Neural cell (in vitro differentiated cells): Measurements from ENCODE around the gene CD180. TPM values are rescaled to one million over a fixed set of nuclear protein-coding genes. Genes with fewer than 3 reads are reported as not detected.

Experiments used
- H2AFZ ChIP-seq: fragments of 200-600, 300-800 bp; sonication (generic), shearing (Covaris generic); 2 replicates; pipeline ENCODE4 v1.6.0; 2014; ENCODE audit warnings: low read depth, mild to moderate bottlenecking, antibody characterized with exemption, low read length, moderate library complexity
- H3F3A ChIP-seq: fragments of 200-600 bp; shearing (Covaris generic); 2 replicates; pipeline ENCODE4 v1.6.1; 2016; ENCODE audit warnings: mild to moderate bottlenecking, moderate library complexity, mixed read lengths, antibody characterized with exemption, low read length; ENCODE audit not compliant: insufficient read depth, poor library complexity, severe bottlenecking
- H3K27ac ChIP-seq: fragments of 200-600, 300-800 bp; sonication (generic), shearing (Covaris generic); 2 replicates; pipeline ENCODE4 v1.5.1; 2014; ENCODE audit warnings: mild to moderate bottlenecking, low read length, moderate library complexity
- H3K27me3 ChIP-seq: fragments of 300-800, 200-600 bp; sonication (generic), shearing (Covaris generic); 2 replicates; pipeline ENCODE4 v1.6.0; 2014; ENCODE audit warnings: mild to moderate bottlenecking, low read depth, low read length, moderate library complexity; ENCODE audit not compliant: insufficient read depth
- H3K36me3 ChIP-seq: fragments of 300-800, 200-600 bp; sonication (generic), shearing (Covaris generic); 2 replicates; pipeline ENCODE4 v1.5.1; 2014; ENCODE audit warnings: mild to moderate bottlenecking, antibody characterized with exemption, low read length, moderate library complexity; ENCODE audit not compliant: insufficient read depth
- H3K4me2 ChIP-seq: fragments of 300-800, 200-600 bp; sonication (generic), shearing (Covaris generic); 2 replicates; pipeline ENCODE4 v1.6.0; 2014; ENCODE audit warnings: mild to moderate bottlenecking, low read length
- H3K4me3 ChIP-seq: fragments of 300-800, 200-600 bp; sonication (generic), shearing (Covaris generic); 2 replicates; pipeline ENCODE4 v1.5.1; 2014; ENCODE audit warnings: mild to moderate bottlenecking, low read length, moderate library complexity
- H3K79me2 ChIP-seq: fragments of 200-600 bp; shearing (Covaris generic); replicated peaks from 2 replicates; pipeline ENCODE4 v1.6.0; 2014; ENCODE audit warnings: mild to moderate bottlenecking, low read length, moderate library complexity; ENCODE audit not compliant: insufficient read depth
- H3K9ac ChIP-seq: fragments of 300-800, 200-600 bp; sonication (generic), shearing (Covaris generic); 2 replicates; pipeline ENCODE4 v1.6.1; 2016; ENCODE audit warnings: mild to moderate bottlenecking, low read length, mixed read lengths
- H3K9me2 ChIP-seq: fragments of 200-600 bp; shearing (Covaris generic); 2 replicates; pipeline ENCODE4 v1.6.1; 2016; ENCODE audit warnings: mild to moderate bottlenecking, low read length, mixed read lengths; ENCODE audit not compliant: insufficient read depth
- H3K9me3 ChIP-seq: fragments of 200-600, 300-800 bp; sonication (generic), shearing (Covaris generic); 2 replicates; pipeline ENCODE4 v1.6.1; 2016; ENCODE audit warnings: mild to moderate bottlenecking, mixed run types, low read length, moderate library complexity, mixed read lengths
- H4K20me1 ChIP-seq: fragments of 200-600 bp; shearing (Covaris generic); 2 replicates; pipeline ENCODE4 v1.6.1; 2016; ENCODE audit warnings: mild to moderate bottlenecking, mixed run types; ENCODE audit not compliant: insufficient read depth
- EP300 ChIP-seq: fragments of 450-650 bp; conservative IDR thresholded peaks from 2 replicates; pipeline ENCODE4 v1.6.1; 2014; ENCODE audit warnings: antibody characterized with exemption, mild to moderate bottlenecking, moderate library complexity; ENCODE audit not compliant: poor library complexity, severe bottlenecking
- EZH2 ChIP-seq: fragments of 200-600, 300-800 bp; shearing (Covaris generic), sonication (generic); IDR thresholded peaks from 2 replicates; pipeline ENCODE4 v1.6.1; 2014; ENCODE audit warnings: antibody characterized with exemption, low read length, borderline replicate concordance, mild to moderate bottlenecking; ENCODE audit not compliant: insufficient read depth, poor library complexity, severe bottlenecking
- MXI1 ChIP-seq: fragments of 450-650 bp; conservative IDR thresholded peaks from 2 replicates; pipeline ENCODE4 v1.6.1; 2014; ENCODE audit warnings: antibody characterized with exemption, mild to moderate bottlenecking; ENCODE audit not compliant: poor library complexity, severe bottlenecking
- POLR2AphosphoS5 ChIP-seq: IDR thresholded peaks from 2 replicates; pipeline ENCODE4 v1.6.1; 2012
- RAD21 ChIP-seq: fragments of 450-650 bp; conservative IDR thresholded peaks from 2 replicates; pipeline ENCODE4 v1.6.1; 2014; ENCODE audit warnings: antibody characterized with exemption, mild to moderate bottlenecking, moderate library complexity
- SMC3 ChIP-seq: fragments of 450-650 bp; conservative IDR thresholded peaks from 2 replicates; pipeline ENCODE4 v1.6.1; 2014; ENCODE audit warnings: antibody characterized with exemption, mild to moderate bottlenecking, moderate library complexity; ENCODE audit not compliant: poor library complexity
- TAF1 ChIP-seq: IDR thresholded peaks from 2 replicates; pipeline ENCODE4 v1.6.1; 2012; ENCODE audit warnings: low read depth
- polyA plus RNA-seq: library from polyadenylated mRNA; depleted of rRNA; stranded (reverse); fragments of >200 nt; gene quantifications from 2 replicates; pipeline ENCODE4 v1.2.3, GENCODE V29; 2014
- TF ChIP-seq, protein P1 (sequence below): fragments of 450-650 bp; IDR thresholded peaks from 2 replicates; pipeline ENCODE4 v1.5.1; 2014; ENCODE audit warnings: antibody characterized with exemption, mild to moderate bottlenecking, moderate library complexity; ENCODE audit not compliant: poor library complexity, severe bottlenecking
- TF ChIP-seq, protein P2 (sequence below): IDR thresholded peaks from 2 replicates; pipeline ENCODE4 v1.6.1; 2012; ENCODE audit warnings: borderline replicate concordance

The CD180 gene
- polyA plus RNA-seq, 1 donor from 2014 or later: not detected

DNA sequence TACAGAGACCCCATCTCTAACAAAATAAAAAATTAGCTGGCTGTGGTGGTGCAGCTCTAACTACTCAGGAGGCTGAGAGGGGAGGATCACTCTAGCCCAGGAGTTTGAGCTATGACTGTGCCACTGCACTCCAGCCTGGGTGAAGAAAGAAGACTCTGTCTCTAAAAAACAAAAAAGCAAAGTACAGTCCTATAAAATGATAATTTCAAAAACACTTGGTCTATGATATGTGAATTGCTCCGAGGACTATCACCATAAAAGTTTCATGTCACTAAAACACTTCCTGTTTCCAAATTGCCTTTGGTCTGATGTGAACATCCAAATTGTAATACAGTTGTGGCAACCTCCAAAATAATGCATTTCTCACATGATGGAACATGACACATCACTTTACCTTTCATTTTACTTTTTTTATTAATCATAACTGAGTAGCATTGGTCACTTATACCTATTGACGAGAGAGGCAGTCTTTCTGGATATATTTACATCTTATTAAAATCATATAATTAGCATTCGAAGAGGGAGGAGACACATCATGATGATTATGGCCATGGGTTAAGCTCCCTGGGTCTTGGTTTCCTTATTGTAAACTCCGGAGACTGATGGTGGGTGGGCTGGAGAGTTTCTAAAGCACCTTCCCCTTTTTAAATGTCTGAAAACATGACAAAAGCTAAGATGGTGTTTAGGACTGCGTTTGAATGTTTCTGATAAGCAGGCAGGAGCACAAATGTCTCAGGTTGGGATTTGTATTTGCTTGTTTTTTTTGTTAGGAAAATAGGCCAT, 25.8 kb upstream of the CD180 start:
- H3K9me3 ChIP-seq: no peaks in the 10 kb centered on the region
- H3K27ac ChIP-seq: no peak overlapping the region
- TF ChIP-seq POLR2AphosphoS5: no peak
- no peak for TF ChIP-seq EZH2
- TF ChIP-seq, protein P1, sequence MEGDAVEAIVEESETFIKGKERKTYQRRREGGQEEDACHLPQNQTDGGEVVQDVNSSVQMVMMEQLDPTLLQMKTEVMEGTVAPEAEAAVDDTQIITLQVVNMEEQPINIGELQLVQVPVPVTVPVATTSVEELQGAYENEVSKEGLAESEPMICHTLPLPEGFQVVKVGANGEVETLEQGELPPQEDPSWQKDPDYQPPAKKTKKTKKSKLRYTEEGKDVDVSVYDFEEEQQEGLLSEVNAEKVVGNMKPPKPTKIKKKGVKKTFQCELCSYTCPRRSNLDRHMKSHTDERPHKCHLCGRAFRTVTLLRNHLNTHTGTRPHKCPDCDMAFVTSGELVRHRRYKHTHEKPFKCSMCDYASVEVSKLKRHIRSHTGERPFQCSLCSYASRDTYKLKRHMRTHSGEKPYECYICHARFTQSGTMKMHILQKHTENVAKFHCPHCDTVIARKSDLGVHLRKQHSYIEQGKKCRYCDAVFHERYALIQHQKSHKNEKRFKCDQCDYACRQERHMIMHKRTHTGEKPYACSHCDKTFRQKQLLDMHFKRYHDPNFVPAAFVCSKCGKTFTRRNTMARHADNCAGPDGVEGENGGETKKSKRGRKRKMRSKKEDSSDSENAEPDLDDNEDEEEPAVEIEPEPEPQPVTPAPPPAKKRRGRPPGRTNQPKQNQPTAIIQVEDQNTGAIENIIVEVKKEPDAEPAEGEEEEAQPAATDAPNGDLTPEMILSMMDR: no peak
- TF ChIP-seq RAD21: no peak
- TF ChIP-seq EP300: no peak
- TF ChIP-seq MXI1: no peak
- TF ChIP-seq, protein P2, sequence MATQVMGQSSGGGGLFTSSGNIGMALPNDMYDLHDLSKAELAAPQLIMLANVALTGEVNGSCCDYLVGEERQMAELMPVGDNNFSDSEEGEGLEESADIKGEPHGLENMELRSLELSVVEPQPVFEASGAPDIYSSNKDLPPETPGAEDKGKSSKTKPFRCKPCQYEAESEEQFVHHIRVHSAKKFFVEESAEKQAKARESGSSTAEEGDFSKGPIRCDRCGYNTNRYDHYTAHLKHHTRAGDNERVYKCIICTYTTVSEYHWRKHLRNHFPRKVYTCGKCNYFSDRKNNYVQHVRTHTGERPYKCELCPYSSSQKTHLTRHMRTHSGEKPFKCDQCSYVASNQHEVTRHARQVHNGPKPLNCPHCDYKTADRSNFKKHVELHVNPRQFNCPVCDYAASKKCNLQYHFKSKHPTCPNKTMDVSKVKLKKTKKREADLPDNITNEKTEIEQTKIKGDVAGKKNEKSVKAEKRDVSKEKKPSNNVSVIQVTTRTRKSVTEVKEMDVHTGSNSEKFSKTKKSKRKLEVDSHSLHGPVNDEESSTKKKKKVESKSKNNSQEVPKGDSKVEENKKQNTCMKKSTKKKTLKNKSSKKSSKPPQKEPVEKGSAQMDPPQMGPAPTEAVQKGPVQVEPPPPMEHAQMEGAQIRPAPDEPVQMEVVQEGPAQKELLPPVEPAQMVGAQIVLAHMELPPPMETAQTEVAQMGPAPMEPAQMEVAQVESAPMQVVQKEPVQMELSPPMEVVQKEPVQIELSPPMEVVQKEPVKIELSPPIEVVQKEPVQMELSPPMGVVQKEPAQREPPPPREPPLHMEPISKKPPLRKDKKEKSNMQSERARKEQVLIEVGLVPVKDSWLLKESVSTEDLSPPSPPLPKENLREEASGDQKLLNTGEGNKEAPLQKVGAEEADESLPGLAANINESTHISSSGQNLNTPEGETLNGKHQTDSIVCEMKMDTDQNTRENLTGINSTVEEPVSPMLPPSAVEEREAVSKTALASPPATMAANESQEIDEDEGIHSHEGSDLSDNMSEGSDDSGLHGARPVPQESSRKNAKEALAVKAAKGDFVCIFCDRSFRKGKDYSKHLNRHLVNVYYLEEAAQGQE: no peak
- TF ChIP-seq SMC3: no peak
- no peak for TF ChIP-seq TAF1

DNA sequence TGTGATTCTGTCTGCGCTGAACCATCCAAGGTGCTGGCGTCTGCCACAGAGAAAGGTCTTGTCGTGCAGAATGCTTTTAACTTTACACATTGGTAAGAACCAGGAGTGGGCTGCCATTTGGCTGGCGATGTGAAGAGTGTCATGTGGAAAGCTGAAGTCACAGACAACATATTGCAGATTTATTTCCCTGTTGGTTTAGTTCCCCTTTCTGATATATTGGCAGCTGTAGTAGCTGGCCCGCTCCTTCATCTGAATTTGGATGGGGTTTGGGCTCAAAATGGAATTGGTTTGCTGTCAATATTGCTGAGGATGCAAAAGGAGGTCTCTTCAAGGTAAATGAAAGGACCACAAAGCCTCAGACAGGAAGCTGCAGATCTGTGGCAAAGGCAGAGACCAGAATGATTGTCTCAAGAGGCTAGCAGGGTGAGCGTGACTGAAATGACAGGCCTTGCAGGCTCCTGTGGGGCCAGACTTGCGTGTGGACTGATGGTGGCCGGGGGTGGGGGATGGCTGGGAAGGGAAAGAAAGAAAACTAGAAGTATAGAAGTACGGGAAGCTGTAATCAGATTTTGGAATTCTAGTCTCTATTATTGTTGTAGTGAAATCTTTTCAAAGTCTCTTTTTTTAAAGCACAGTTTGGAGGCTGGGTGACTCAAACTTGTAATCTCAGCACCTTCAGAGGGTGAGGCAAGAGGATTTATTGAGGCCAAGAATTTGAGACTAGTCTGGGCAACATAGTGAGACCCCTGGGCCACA, 25.1 kb upstream of the CD180 start:
- H3K36me3 ChIP-seq: no peaks in the 10 kb centered on the region
- no peaks in the 10 kb centered on the region for H3K9me3 ChIP-seq
- no peaks in the 10 kb centered on the region for H3K79me2 ChIP-seq
- no peak overlapping the region for H2AFZ ChIP-seq
- H3K9ac ChIP-seq: no peak overlapping the region
- H3K4me2 ChIP-seq: no peak overlapping the region
- no peaks in the 10 kb centered on the region for H3K9me2 ChIP-seq
- no peak overlapping the region for H3K27ac ChIP-seq
- TF ChIP-seq SMC3: no peak
- TF ChIP-seq EZH2: no peak
- no peak for TF ChIP-seq MXI1
- no peak for TF ChIP-seq TAF1
- TF ChIP-seq RAD21: no peak
- TF ChIP-seq EP300: no peak
- no peak for TF ChIP-seq POLR2AphosphoS5
- TF ChIP-seq, protein P1: no peak
- TF ChIP-seq, protein P2: no peak
- H4K20me1 ChIP-seq: no peaks in the 10 kb centered on the region
- H3K27me3 ChIP-seq: no peaks in the 10 kb centered on the region
- no peaks in the 10 kb centered on the region for H3F3A ChIP-seq
- H3K4me3 ChIP-seq: no peak overlapping the region

More for the DNA sequence above, 25.8 kb upstream of the CD180 start:
- H3K36me3 ChIP-seq: no peaks in the 10 kb centered on the region
- H3K79me2 ChIP-seq: no peaks in the 10 kb centered on the region
- H2AFZ ChIP-seq: no peak overlapping the region
- H3K4me2 ChIP-seq: no peak overlapping the region
- no peak overlapping the region for H3K4me3 ChIP-seq
- H3K27me3 ChIP-seq: no peaks in the 10 kb centered on the region
- no peak overlapping the region for H3K9ac ChIP-seq
- H3F3A ChIP-seq: no peaks in the 10 kb centered on the region
- no peaks in the 10 kb centered on the region for H3K9me2 ChIP-seq
- no peaks in the 10 kb centered on the region for H4K20me1 ChIP-seq
